DOHH2 (cell line): ENCODE measurements around the gene NEU1.

Source experiments
- EZH2phosphoT487 ChIP-seq: fragments of 200-600 bp; sonication (generic); IDR thresholded peaks from 2 replicates; pipeline ENCODE4 v1.6.1; 2017; ENCODE audit warnings: borderline replicate concordance, mild to moderate bottlenecking, antibody characterized with exemption, low read length, moderate library complexity, mixed read lengths
- TF ChIP-seq, protein P1 (sequence below): fragments of 200-600 bp; sonication (generic); IDR thresholded peaks from one replicate; pipeline ENCODE4 v1.5.1; 2014; ENCODE audit warnings: antibody characterized with exemption, mild to moderate bottlenecking, low read depth, low read length; ENCODE audit not compliant: poor library complexity, severe bottlenecking

DNA sequence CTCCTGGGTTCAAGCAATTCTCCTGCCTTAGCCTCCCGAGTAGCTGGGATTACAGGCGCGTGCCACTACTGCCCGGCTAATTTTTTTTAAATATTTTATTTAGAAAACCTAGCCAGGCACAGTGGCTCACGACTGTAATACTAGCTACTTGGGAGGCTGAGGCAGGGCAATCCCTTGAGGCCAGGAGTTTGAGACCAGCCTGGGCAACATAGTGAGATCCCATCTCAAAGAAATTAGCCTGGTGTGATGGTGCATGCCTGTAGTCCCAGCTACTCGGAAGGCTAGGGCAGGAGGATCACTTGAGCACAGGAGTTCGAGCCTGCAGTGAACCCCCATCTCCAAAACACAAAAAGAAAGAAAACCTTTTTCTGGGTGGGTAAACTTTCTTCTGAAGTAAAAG is 13.7 kb upstream of the NEU1 start:
- TF ChIP-seq, protein P1, sequence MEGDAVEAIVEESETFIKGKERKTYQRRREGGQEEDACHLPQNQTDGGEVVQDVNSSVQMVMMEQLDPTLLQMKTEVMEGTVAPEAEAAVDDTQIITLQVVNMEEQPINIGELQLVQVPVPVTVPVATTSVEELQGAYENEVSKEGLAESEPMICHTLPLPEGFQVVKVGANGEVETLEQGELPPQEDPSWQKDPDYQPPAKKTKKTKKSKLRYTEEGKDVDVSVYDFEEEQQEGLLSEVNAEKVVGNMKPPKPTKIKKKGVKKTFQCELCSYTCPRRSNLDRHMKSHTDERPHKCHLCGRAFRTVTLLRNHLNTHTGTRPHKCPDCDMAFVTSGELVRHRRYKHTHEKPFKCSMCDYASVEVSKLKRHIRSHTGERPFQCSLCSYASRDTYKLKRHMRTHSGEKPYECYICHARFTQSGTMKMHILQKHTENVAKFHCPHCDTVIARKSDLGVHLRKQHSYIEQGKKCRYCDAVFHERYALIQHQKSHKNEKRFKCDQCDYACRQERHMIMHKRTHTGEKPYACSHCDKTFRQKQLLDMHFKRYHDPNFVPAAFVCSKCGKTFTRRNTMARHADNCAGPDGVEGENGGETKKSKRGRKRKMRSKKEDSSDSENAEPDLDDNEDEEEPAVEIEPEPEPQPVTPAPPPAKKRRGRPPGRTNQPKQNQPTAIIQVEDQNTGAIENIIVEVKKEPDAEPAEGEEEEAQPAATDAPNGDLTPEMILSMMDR: no peak
- no peak for TF ChIP-seq EZH2phosphoT487
